HEK293T (cell line): ENCODE measurements around the gene VENTX.

Source experiments
- CTCF ChIA-PET: fragments of 350-600 bp; formaldehyde crosslinking; extraction: SDS; loops from one replicate; lab custom pipeline; 2021; ENCODE audit warnings: antibody characterized with exemption, inconsistent platforms; lab: Yijun Ruan, JAX
- POLR2A ChIA-PET: fragments of 350-600 bp; formaldehyde crosslinking; extraction: SDS; loops from one replicate; lab custom pipeline; 2020; ENCODE audit warnings: antibody characterized with exemption, inconsistent platforms; lab: Yijun Ruan, JAX
- DNase-seq: peaks from one replicate; pipeline ENCODE4 v3.0.0; 2012; ENCODE audit warnings: mixed read lengths; ENCODE audit errors: extremely low spot score
- ARNT ChIP-seq: fragments of 450-650 bp; IDR thresholded peaks from 2 replicates; pipeline ENCODE4 v1.6.1; 2017; ENCODE audit warnings: mild to moderate bottlenecking
- BHLHE40 ChIP-seq: fragments of 450-650 bp; IDR thresholded peaks from 2 replicates; pipeline ENCODE4 v1.6.1; 2016; ENCODE audit warnings: mild to moderate bottlenecking, moderate library complexity, borderline replicate concordance
- CTBP1 ChIP-seq: fragments of 450-650 bp; IDR thresholded peaks from 2 replicates; pipeline ENCODE4 v1.6.1; 2016; ENCODE audit warnings: borderline replicate concordance
- ELF4 ChIP-seq: fragments of 450-650 bp; IDR thresholded peaks from 2 replicates; pipeline ENCODE4 v1.6.1; 2017; ENCODE audit warnings: antibody characterized with exemption
- FOXA1 ChIP-seq: fragments of 450-650 bp; IDR thresholded peaks from 2 replicates; pipeline ENCODE4 v1.6.1; 2016; ENCODE audit warnings: mild to moderate bottlenecking
- FOXK2 ChIP-seq: fragments of 450-650 bp; IDR thresholded peaks from 2 replicates; pipeline ENCODE4 v1.6.1; 2016; ENCODE audit warnings: mild to moderate bottlenecking
- FOXM1 ChIP-seq: fragments of 450-650 bp; IDR thresholded peaks from 2 replicates; pipeline ENCODE4 v1.6.1; 2017; ENCODE audit warnings: mild to moderate bottlenecking, borderline replicate concordance
- HDGF ChIP-seq: fragments of 450-650 bp; IDR thresholded peaks from 2 replicates; pipeline ENCODE4 v1.6.1; 2017; ENCODE audit warnings: antibody characterized with exemption, borderline replicate concordance
- L3MBTL2 ChIP-seq: fragments of 450-650 bp; conservative IDR thresholded peaks from 2 replicates; pipeline ENCODE4 v1.6.1; 2016; ENCODE audit warnings: mild to moderate bottlenecking
- LEF1 ChIP-seq: fragments of 450-650 bp; IDR thresholded peaks from 2 replicates; pipeline ENCODE4 v1.6.1; 2017; ENCODE audit warnings: mild to moderate bottlenecking, borderline replicate concordance
- NFRKB ChIP-seq: fragments of 450-650 bp; IDR thresholded peaks from 2 replicates; pipeline ENCODE4 v1.6.1; 2016; ENCODE audit warnings: mild to moderate bottlenecking, moderate library complexity
- SP1 ChIP-seq: fragments of 450-650 bp; IDR thresholded peaks from 2 replicates; pipeline ENCODE4 v1.6.1; 2017
- SUZ12 ChIP-seq: fragments of 450-650 bp; IDR thresholded peaks from 2 replicates; pipeline ENCODE4 v1.6.1; 2016; ENCODE audit warnings: mild to moderate bottlenecking
- TARDBP ChIP-seq: fragments of 450-650 bp; IDR thresholded peaks from 2 replicates; pipeline ENCODE4 v1.6.1; 2016
- ZNF384 ChIP-seq: fragments of 450-650 bp; IDR thresholded peaks from 2 replicates; pipeline ENCODE4 v1.6.1; 2016
- TF ChIP-seq, protein P1 (sequence below): fragments of 450-650 bp; IDR thresholded peaks from 2 replicates; pipeline ENCODE4 v1.6.1; 2016

Gene VENTX

GRCh38 chr10:133213641-133214467, 23.8 kb upstream of the VENTX start:
- CTCF ChIA-PET: no interaction called here
- TF ChIP-seq SP1: no peak
- no peak for TF ChIP-seq BHLHE40
- TF ChIP-seq SUZ12: no peak
- TF ChIP-seq TARDBP: no peak
- TF ChIP-seq NFRKB: no peak
- no peak for TF ChIP-seq ELF4
- no peak for TF ChIP-seq ARNT
- TF ChIP-seq CTBP1: no peak
- no peak for TF ChIP-seq FOXM1
- no peak for TF ChIP-seq L3MBTL2
- no peak for TF ChIP-seq FOXK2
- TF ChIP-seq, protein P1, sequence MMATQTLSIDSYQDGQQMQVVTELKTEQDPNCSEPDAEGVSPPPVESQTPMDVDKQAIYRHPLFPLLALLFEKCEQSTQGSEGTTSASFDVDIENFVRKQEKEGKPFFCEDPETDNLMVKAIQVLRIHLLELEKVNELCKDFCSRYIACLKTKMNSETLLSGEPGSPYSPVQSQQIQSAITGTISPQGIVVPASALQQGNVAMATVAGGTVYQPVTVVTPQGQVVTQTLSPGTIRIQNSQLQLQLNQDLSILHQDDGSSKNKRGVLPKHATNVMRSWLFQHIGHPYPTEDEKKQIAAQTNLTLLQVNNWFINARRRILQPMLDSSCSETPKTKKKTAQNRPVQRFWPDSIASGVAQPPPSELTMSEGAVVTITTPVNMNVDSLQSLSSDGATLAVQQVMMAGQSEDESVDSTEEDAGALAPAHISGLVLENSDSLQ: no peak
- POLR2A ChIA-PET: no interaction called here
- DNase-seq: no peak

DNA sequence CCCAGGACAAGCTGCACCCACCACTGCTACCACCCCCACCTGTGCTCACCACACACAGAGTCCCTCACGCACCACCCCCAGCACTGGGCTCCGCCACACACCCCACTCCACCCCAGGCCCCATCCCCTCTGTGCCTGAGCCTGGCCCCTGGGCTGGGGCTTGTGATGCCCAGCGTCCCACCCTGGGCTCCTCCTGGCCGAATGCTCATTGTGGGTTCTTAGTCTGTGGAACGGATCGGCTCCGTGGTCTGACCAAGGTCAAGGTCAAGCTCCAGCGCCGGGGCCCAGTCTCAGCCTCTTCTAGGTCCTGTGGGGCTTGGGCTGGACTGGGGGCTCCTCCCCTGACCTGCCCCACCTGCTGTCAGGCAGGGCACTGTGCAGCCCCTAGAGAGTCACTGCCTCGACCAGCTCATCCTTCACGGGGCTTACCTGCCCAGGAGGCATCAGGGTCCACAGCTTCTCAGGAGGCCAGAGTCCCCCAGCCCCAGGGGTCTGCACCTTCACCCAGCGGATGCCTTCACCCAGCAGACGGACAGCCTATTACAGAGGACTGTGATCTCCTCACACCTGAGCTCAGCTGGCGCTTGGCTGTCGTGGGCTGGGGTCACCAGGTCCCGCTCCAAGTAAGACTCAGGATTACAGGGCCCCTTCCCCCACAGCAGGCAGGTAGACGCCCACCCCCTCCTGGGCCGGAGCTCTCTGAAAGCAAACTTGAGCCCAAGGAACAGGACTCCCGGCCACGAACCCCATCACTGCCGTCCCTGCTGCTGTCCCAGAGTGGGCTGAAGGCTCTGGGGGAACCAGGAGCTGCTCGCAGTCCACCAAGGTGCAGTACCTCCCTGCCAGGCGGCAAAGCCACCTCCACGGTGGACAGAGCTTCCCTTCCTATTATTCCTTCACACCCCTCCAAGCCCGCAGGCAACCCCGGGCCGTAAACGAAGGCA, 22.9 kb upstream of the VENTX start:
- ChIA-PET CTCF (no interaction called here), POLR2A (interaction anchor here (0.7 kb wide), 1 partner anchor 12 kb away, joined by 3 read pairs; no protein-coding TSS in a partner anchor)
- TF ChIP-seq HDGF: no peak
- TF ChIP-seq SUZ12: no peak
- TF ChIP-seq LEF1: no peak
- TF ChIP-seq FOXM1: no peak
- no peak for TF ChIP-seq ELF4
- no peak for TF ChIP-seq TARDBP
- TF ChIP-seq, protein P1: no peak
- TF ChIP-seq FOXA1: no peak
- no peak for TF ChIP-seq L3MBTL2
- no peak for TF ChIP-seq CTBP1
- no peak for TF ChIP-seq ARNT
- TF ChIP-seq BHLHE40: no peak
- no peak for TF ChIP-seq NFRKB
- no peak for TF ChIP-seq ZNF384
- no peak for TF ChIP-seq FOXK2
- no peak for TF ChIP-seq SP1
- no peak for DNase-seq

DNA sequence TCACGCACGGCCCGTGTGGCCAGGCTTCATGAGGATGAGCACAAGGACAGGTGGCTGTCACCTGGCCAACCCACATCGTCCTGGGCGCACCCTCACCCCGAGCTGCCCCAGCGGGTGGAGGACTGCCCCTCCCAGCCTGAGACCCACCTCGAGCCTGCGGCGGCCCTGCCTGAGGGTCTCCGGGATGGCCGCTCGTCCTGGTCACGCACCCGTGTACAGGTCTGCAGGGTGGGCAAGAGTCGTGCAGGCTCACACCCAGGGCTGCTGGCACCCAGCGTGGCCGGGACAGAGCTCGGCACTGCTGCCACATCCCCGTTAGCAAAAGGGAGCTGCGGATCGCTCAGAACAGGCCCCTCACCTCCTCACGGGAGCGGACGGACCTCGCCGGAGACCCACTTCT, 22.1 kb upstream of the VENTX start:
- TF ChIP-seq SUZ12 (no peak), ZNF384 (no peak), CTBP1 (no peak), LEF1 (no peak), NFRKB (no peak)
- ChIA-PET CTCF (no interaction called here), POLR2A (interaction anchor here (0.7 kb wide), 1 partner anchor 12 kb away, joined by 3 read pairs; no protein-coding TSS in a partner anchor)
- no peak for DNase-seq

DNA sequence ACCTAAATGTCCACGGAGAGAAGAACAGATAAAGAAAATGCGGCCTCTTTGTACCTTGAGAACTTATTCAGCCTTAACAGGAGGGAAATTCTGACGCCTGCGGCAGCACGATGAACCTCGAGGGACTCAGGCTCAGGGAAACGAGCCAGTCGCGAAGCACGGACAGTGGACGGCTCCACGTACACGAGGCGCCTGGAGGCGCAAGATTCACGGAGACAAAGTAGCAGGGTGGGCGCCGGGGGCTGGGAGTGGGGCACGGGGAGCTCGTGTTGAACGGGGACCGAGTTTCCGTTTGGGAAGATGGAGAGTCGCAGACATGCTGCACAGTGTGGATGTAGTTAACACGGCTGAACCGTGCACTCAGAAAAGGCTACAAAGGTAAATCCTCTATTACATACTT, 20.9 kb upstream of the VENTX start:
- DNase-seq: no peak
- no peak for TF ChIP-seq HDGF
- TF ChIP-seq TARDBP: no peak
- TF ChIP-seq, protein P1: no peak
- no peak for TF ChIP-seq SP1
- no peak for TF ChIP-seq BHLHE40
- no peak for TF ChIP-seq ARNT
- no peak for TF ChIP-seq FOXA1
- TF ChIP-seq NFRKB: no peak
- no peak for TF ChIP-seq FOXK2
- TF ChIP-seq L3MBTL2: no peak
- TF ChIP-seq LEF1: no peak
- no peak for TF ChIP-seq SUZ12
- no peak for TF ChIP-seq CTBP1
- TF ChIP-seq ZNF384: no peak
- TF ChIP-seq FOXM1: no peak
- TF ChIP-seq ELF4: no peak
- CTCF ChIA-PET: no interaction called here
- POLR2A ChIA-PET: no interaction called here

- POLR2A ChIA-PET: no interaction called here
- CTCF ChIA-PET: no interaction called here
These were observed 19.7 kb upstream of the VENTX start for GRCh38 chr10:133217800-133218589.

More at GRCh38 chr10:133217800-133218589, 19.7 kb upstream of the VENTX start:
- no peak for TF ChIP-seq FOXK2
- TF ChIP-seq SUZ12: no peak
- no peak for TF ChIP-seq HDGF
- DNase-seq: no peak
